A549 (cell line): ENCODE results near the gene SETD4. TPM values are rescaled to one million over a fixed set of nuclear protein-coding genes. Genes with fewer than 3 reads are reported as not detected.

Experiments used
- ATAC-seq, 2 experiments: fragments of 200-7000 bp in 1 of 2; fragments of >200 bp in 1 of 2; cut with Nextera tagmentation in 1 of 2; cut with Tn5 transposase in 1 of 2; 3 replicates each; pipeline versions ENCODE4 v1.8.0 to v1.9.1; 2018 to 2020; ENCODE audit warnings: mild to moderate bottlenecking in 1 of 2, moderate library complexity in 1 of 2
- CTCF ChIA-PET: fragments of 300-600 bp; sonication (Branson Sonifier 250); formaldehyde crosslinking; extraction: SDS; loops from one replicate; lab custom pipeline; 2021; ENCODE audit warnings: antibody characterized with exemption, inconsistent platforms; lab: Yijun Ruan, JAX
- POLR2A ChIA-PET: fragments of 350-600 bp; formaldehyde crosslinking; extraction: SDS; loops from one replicate; lab custom pipeline; 2021; ENCODE audit warnings: antibody characterized with exemption, inconsistent platforms; lab: Yijun Ruan, JAX
- DNase-seq, 2 experiments: peaks; one replicate each; pipeline versions ENCODE4 v3.0.0 to v3.0.0-alpha.2; 2011 to 2016; ENCODE audit warnings: low read depth in 1 of 2, low spot score in 1 of 2
- FAIRE-seq: peaks from 2 replicates; lab custom pipeline; 2011; peaks lifted over from hg19 to GRCh38; lab: Jason Lieb, UNC
- H3K27ac ChIP-seq, 2 experiments: fragments of >200 bp; sonication (Bioruptor Twin); formaldehyde crosslinking; 3 replicates each; pipeline ENCODE4 v1.5.1; 2016 to 2017
- H3K4me1 ChIP-seq: fragments of >200 bp; sonication (Bioruptor Twin); formaldehyde crosslinking; 3 replicates; pipeline ENCODE4 v1.6.1; 2016
- H3K4me2 ChIP-seq: fragments of >200 bp; sonication (Bioruptor Twin); formaldehyde crosslinking; 3 replicates; pipeline ENCODE4 v1.6.1; 2016
- H3K4me3 ChIP-seq: fragments of >200 bp; sonication (Bioruptor Twin); formaldehyde crosslinking; 3 replicates; pipeline ENCODE4 v1.5.1; 2016
- H3K9me3 ChIP-seq: fragments of >200 bp; sonication (Bioruptor Twin); formaldehyde crosslinking; 3 replicates; pipeline ENCODE4 v1.6.1; 2016
- ATOH8 ChIP-seq: fragments of 250-450 bp; sonication (Bioruptor Pico); IDR thresholded peaks from 2 replicates; pipeline ENCODE4 v1.5.0; 2020; ENCODE audit warnings: low read depth, mild to moderate bottlenecking, moderate library complexity
- CBX2 ChIP-seq: fragments of 200-600 bp; sonication (generic); IDR thresholded peaks from 2 replicates; pipeline ENCODE4 v1.6.1; 2016; ENCODE audit warnings: low read depth, mild to moderate bottlenecking, borderline replicate concordance
- CBX8 ChIP-seq: fragments of 200-600 bp; sonication (generic); IDR thresholded peaks from 2 replicates; pipeline ENCODE4 v1.6.1; 2016
- CHD4 ChIP-seq: fragments of 200-600 bp; sonication (generic); IDR thresholded peaks from 2 replicates; pipeline ENCODE4 v1.6.1; 2016; ENCODE audit warnings: antibody characterized with exemption, mild to moderate bottlenecking, borderline replicate concordance
- EHF ChIP-seq: fragments of 250-450 bp; sonication (Bioruptor Pico); IDR thresholded peaks from 2 replicates; pipeline ENCODE4 v1.5.0; 2020; ENCODE audit warnings: mild to moderate bottlenecking
- EHMT2 ChIP-seq: fragments of 200-600 bp; sonication (generic); IDR thresholded peaks from 2 replicates; pipeline ENCODE4 v1.6.1; 2016; ENCODE audit warnings: antibody characterized with exemption, low read depth, mild to moderate bottlenecking, moderate library complexity
- ELK1 ChIP-seq: fragments of 150-350 bp; IDR thresholded peaks from 2 replicates; pipeline ENCODE4 v1.6.1; 2014; ENCODE audit warnings: low read depth, mild to moderate bottlenecking, low read length
- FOSL2 ChIP-seq, 2 experiments: fragments of 450-650 bp in 1 of 2; fragments of >200 bp in 1 of 2; sonication (Bioruptor Twin) in 1 of 2; formaldehyde crosslinking; IDR thresholded peaks; 2 replicates each; pipeline versions ENCODE4 v1.5.0 to v1.6.1; 2016 to 2020; ENCODE audit warnings: mild to moderate bottlenecking in 1 of 2, moderate library complexity in 1 of 2
- HEYL ChIP-seq: fragments of 250-450 bp; sonication (Bioruptor Pico); IDR thresholded peaks from 2 replicates; pipeline ENCODE4 v1.8.0; 2021; ENCODE audit warnings: mild to moderate bottlenecking, moderate library complexity
- HMGXB4 ChIP-seq: fragments of 250-450 bp; sonication (Bioruptor Pico); IDR thresholded peaks from 2 replicates; pipeline ENCODE4 v1.5.0; 2021; ENCODE audit warnings: mild to moderate bottlenecking, moderate library complexity, borderline replicate concordance
- HOXA7 ChIP-seq: fragments of 250-450 bp; sonication (Bioruptor Pico); IDR thresholded peaks from 2 replicates; pipeline ENCODE4 v1.5.0; 2020; ENCODE audit warnings: mild to moderate bottlenecking, moderate library complexity
- HOXB5 ChIP-seq: fragments of 250-450 bp; sonication (Bioruptor Pico); IDR thresholded peaks from 2 replicates; pipeline ENCODE4 v1.5.0; 2020; ENCODE audit warnings: mild to moderate bottlenecking, moderate library complexity
- JUNB ChIP-seq: fragments of >200 bp; sonication (Bioruptor Twin); formaldehyde crosslinking; IDR thresholded peaks from 2 replicates; pipeline ENCODE4 v1.6.1; 2016
- KDM1A ChIP-seq: fragments of 200-600 bp; sonication (generic); IDR thresholded peaks from 2 replicates; pipeline ENCODE4 v1.6.1; 2016; ENCODE audit warnings: low read depth, mild to moderate bottlenecking
- KDM5A ChIP-seq: fragments of 200-600 bp; sonication (generic); IDR thresholded peaks from 2 replicates; pipeline ENCODE4 v1.6.1; 2016; ENCODE audit warnings: antibody characterized with exemption, mild to moderate bottlenecking
- MAFK ChIP-seq: fragments of 450-650 bp; IDR thresholded peaks from 2 replicates; pipeline ENCODE4 v1.6.1; 2014; ENCODE audit not compliant: partially characterized antibody
- MYC ChIP-seq: IDR thresholded peaks from 2 replicates; pipeline ENCODE4 v1.6.1; 2012; ENCODE audit warnings: mild to moderate bottlenecking, inconsistent platforms, low read length, improper control_type of control experiment, borderline replicate concordance
- NPAS2 ChIP-seq: fragments of 250-450 bp; sonication (Bioruptor Pico); IDR thresholded peaks from 2 replicates; pipeline ENCODE4 v1.8.0; 2022; ENCODE audit warnings: mild to moderate bottlenecking, moderate library complexity, borderline replicate concordance
- PHF8 ChIP-seq: fragments of 200-600 bp; sonication (generic); IDR thresholded peaks from 2 replicates; pipeline ENCODE4 v1.6.1; 2016; ENCODE audit warnings: low read depth, mild to moderate bottlenecking, antibody characterized with exemption, moderate library complexity, borderline replicate concordance
- POLR2AphosphoS2 ChIP-seq: conservative IDR thresholded peaks from 2 replicates; pipeline ENCODE4 v1.6.1; 2012; ENCODE audit warnings: low read length, improper control_type of control experiment, inconsistent platforms
- RARB ChIP-seq: fragments of 250-450 bp; sonication (Bioruptor Pico); IDR thresholded peaks from 2 replicates; pipeline ENCODE4 v1.8.0; 2021; ENCODE audit warnings: mild to moderate bottlenecking, moderate library complexity
- TFCP2L1 ChIP-seq: fragments of 250-450 bp; sonication (Bioruptor Pico); IDR thresholded peaks from 2 replicates; pipeline ENCODE4 v1.5.0; 2021; ENCODE audit warnings: mild to moderate bottlenecking
- USF2 ChIP-seq: fragments of 450-650 bp; IDR thresholded peaks from 2 replicates; pipeline ENCODE4 v1.6.1; 2014; ENCODE audit warnings: antibody characterized with exemption
- ZC3H11A ChIP-seq: fragments of 450-650 bp; IDR thresholded peaks from 2 replicates; pipeline ENCODE4 v1.6.1; 2014; ENCODE audit warnings: antibody characterized with exemption, mild to moderate bottlenecking
- ZSCAN20 ChIP-seq: fragments of 250-450 bp; sonication (Bioruptor Pico); IDR thresholded peaks from 2 replicates; pipeline ENCODE4 v1.8.0; 2022; ENCODE audit warnings: mild to moderate bottlenecking, moderate library complexity
- WGBS: methylation state at CpG from one replicate; pipeline ENCODE4 v1.1.6; 2017; ENCODE audit errors: missing lambda C conversion rate; 5-methylcytosine and 5-hydroxymethylcytosine counted together
- polyA plus RNA-seq, 4 experiments: library from polyadenylated mRNA; depleted of rRNA in 3 of 4; stranded (reverse); fragments of >200 nt; fragmentation: RNase III in 1 of 4; extraction: RNeasy Plus Mini Kit Qiagen cat#74134 plus additional on column Dnase treatment in 1 of 4; gene quantifications; 2 replicates in 3 of 4; 3 replicates in 1 of 4; pipeline ENCODE4 v1.2.3, GENCODE V29; 2011 to 2017

The SETD4 gene
- polyA plus RNA-seq, 2 of the 4 experiments (the other 2 are of a cell fraction): 10.3 to 17.1 TPM

- no peak overlapping the region for H3K4me2 ChIP-seq
- FAIRE-seq (no peak), DNase-seq (no peak), ATAC-seq (no peak)
- no peaks in the 10 kb centered on the region for H3K9me3 ChIP-seq
- ChIA-PET CTCF (interaction anchor here (3.6 to 3.8 kb wide), 2 partner anchors 13 to 82 kb away, joined by 15 to 20 read pairs; no protein-coding TSS in a partner anchor), POLR2A (no interaction called here)
- WGBS: 61% methylated on average over 16 of the region's 16 CpGs
- no peaks in the 10 kb centered on the region for H3K4me1 ChIP-seq
- TF ChIP-seq ATOH8 (CRISPR knock-in tag) (no peak), PHF8 (no peak), HMGXB4 (CRISPR knock-in tag) (no peak), RARB (no peak), HEYL (CRISPR knock-in tag) (no peak), HOXB5 (CRISPR knock-in tag) (no peak), NPAS2 (CRISPR knock-in tag) (no peak), MAFK (no peak), EHMT2 (no peak), CBX8 (no peak), ZSCAN20 (CRISPR knock-in tag) (no peak), CHD4 (no peak), KDM1A (no peak), JUNB (no peak), ELK1 (no peak), POLR2AphosphoS2 (no peak), KDM5A (no peak), MYC (no peak), ZC3H11A (no peak), TFCP2L1 (no peak)
- H3K27ac ChIP-seq: no peak overlapping the region
- no peak overlapping the region for H3K4me3 ChIP-seq
These were observed 29.6 kb downstream of the SETD4 start for GRCh38 chr21:36030581-36031189.

GRCh38 chr21:36029309-36029708 lies 31.0 kb downstream of the SETD4 start:
- FAIRE-seq: no peak
- TF ChIP-seq EHMT2 (no peak), USF2 (no peak), CBX2 (no peak), POLR2AphosphoS2 (no peak), FOSL2 (IDR thresholded peaks at IDR 0.05) (no peak), FOSL2 (CRISPR knock-in tag; IDR thresholded peaks at IDR 0.05) (no peak), HOXA7 (CRISPR knock-in tag) (no peak), EHF (CRISPR knock-in tag) (no peak)
- CTCF ChIA-PET: interaction anchor here (0.6 to 3.8 kb wide), 18 partner anchors 8 to 1669 kb away, joined by 3 to 20 read pairs (median 4); no protein-coding TSS in a partner anchor
- H3K4me3 ChIP-seq: no peak overlapping the region
- no peak overlapping the region for H3K27ac ChIP-seq
- no peak overlapping the region for H3K4me2 ChIP-seq
- H3K4me1 ChIP-seq: no peaks in the 10 kb centered on the region
- ATAC-seq: no peak
- WGBS: 81% methylated on average over 8 of the region's 8 CpGs
- H3K9me3 ChIP-seq: no peaks in the 10 kb centered on the region
- DNase-seq: no peak
- POLR2A ChIA-PET: no interaction called here
